H54 (cell line): Measurements from ENCODE around the gene PDZK1IP1.
"Not testable (repeated sequence)": the region's sequence is repeated elsewhere in the genome, so short reads cannot be mapped to it uniquely, and the experiment has no call there.

Experiments used
- DNase-seq: peaks from one replicate; pipeline ENCODE4 v3.0.0; 2011; ENCODE audit warnings: low spot score, mixed read lengths; ENCODE audit not compliant: insufficient read length
- FAIRE-seq: peaks from 3 replicates; lab custom pipeline; 2011; peaks lifted over from hg19 to GRCh38; lab: Jason Lieb, UNC
- POLR2A ChIP-seq: IDR thresholded peaks from 2 replicates; pipeline ENCODE4 v1.6.1; 2011; ENCODE audit warnings: low read depth, mild to moderate bottlenecking, low read length

The PDZK1IP1 gene

GRCh38 chr1:47175227-47175934 lies 14.5 kb downstream of the PDZK1IP1 start:
- peak; percentile 51 for DNase-seq
- no peak for FAIRE-seq

GRCh38 chr1:47174656-47175020 lies 15.2 kb downstream of the PDZK1IP1 start:
- DNase-seq = no peak
- no peak for FAIRE-seq
- TF ChIP-seq POLR2A = no peak

More at GRCh38 chr1:47175227-47175934, 14.5 kb downstream of the PDZK1IP1 start:
- TF ChIP-seq POLR2A = no peak

- no peak for FAIRE-seq
These were observed 17.1 kb downstream of the PDZK1IP1 start for GRCh38 chr1:47172782-47173181.

GRCh38 chr1:47164552-47164951 lies 25.3 kb downstream of the PDZK1IP1 start:
- FAIRE-seq = no peak
- TF ChIP-seq POLR2A = no peak

More at GRCh38 chr1:47172782-47173181, 17.1 kb downstream of the PDZK1IP1 start:
- no peak for DNase-seq
- TF ChIP-seq POLR2A = no peak

GRCh38 chr1:47161298-47162040 lies 28.4 kb downstream of the PDZK1IP1 start:
- TF ChIP-seq POLR2A = no peak
- no peak for FAIRE-seq
- no peak for DNase-seq

More at GRCh38 chr1:47164552-47164951, 25.3 kb downstream of the PDZK1IP1 start:
- no peak for DNase-seq

GRCh38 chr1:47160716-47161115 lies 29.1 kb downstream of the PDZK1IP1 start:
- FAIRE-seq (no peak), DNase-seq (no peak)
- no peak for TF ChIP-seq POLR2A

GRCh38 chr1:47157957-47158356 lies 31.9 kb downstream of the PDZK1IP1 start:
- not testable (repeated sequence) for FAIRE-seq

GRCh38 chr1:47156457-47156856 lies 33.4 kb downstream of the PDZK1IP1 start:
- not testable (repeated sequence) for DNase-seq, FAIRE-seq

More at GRCh38 chr1:47157957-47158356, 31.9 kb downstream of the PDZK1IP1 start:
- DNase-seq = not testable (repeated sequence)

- not testable (repeated sequence) for FAIRE-seq, DNase-seq
These were observed 40.7 kb downstream of the PDZK1IP1 start for GRCh38 chr1:47149162-47149561.

GRCh38 chr1:47147047-47147785 lies 42.6 kb downstream of the PDZK1IP1 start:
- DNase-seq (no peak), FAIRE-seq (no peak)
- TF ChIP-seq POLR2A = no peak

- not testable (repeated sequence) for FAIRE-seq, DNase-seq
These were observed 43.3 kb downstream of the PDZK1IP1 start for GRCh38 chr1:47146495-47146894.

- FAIRE-seq, DNase-seq: not testable (repeated sequence)
These were observed 46.2 kb downstream of the PDZK1IP1 start for GRCh38 chr1:47143654-47144053.

GRCh38 chr1:47140358-47140757 lies 49.5 kb downstream of the PDZK1IP1 start:
- not testable (repeated sequence) for DNase-seq, FAIRE-seq

GRCh38 chr1:47137925-47138615 lies 51.8 kb downstream of the PDZK1IP1 start:
- TF ChIP-seq POLR2A = no peak
- DNase-seq (no peak), FAIRE-seq (no peak)
